ENCODE data around the gene TNFAIP1. TPM values are rescaled to one million over a fixed set of nuclear protein-coding genes. Genes with fewer than 3 reads are reported as not detected.

The TNFAIP1 gene
- total and polyA plus RNA-seq, 9 donors = 13.4 to 37.9 (median 31.5) TPM

GRCh38 chr17:28345419-28346198, 10.0 kb downstream of the TNFAIP1 start:
- 53 to 62% (median 53%) methylated on average over 13 of the region's 13 CpGs for WGBS, 3 donors
- H3K9me3 ChIP-seq = no peaks in the 10 kb centered on the region
- H3K27ac ChIP-seq = peak overlapping the region in 1 of 2 donors; percentile 69
- H3K4me3 ChIP-seq = no peak overlapping the region
- H3K27me3 ChIP-seq = no peaks in the 10 kb centered on the region
- H3K36me3 ChIP-seq = no peaks in the 10 kb centered on the region
- peaks cover 23% of the 10 kb centered on the region for H3K4me1 ChIP-seq (ENCODE audit: insufficient read depth)
- TF ChIP-seq CTCF (IDR thresholded peaks at IDR 0.05) = no peak
- TF ChIP-seq EP300 (IDR thresholded peaks at IDR 0.05) = no peak
- no peak for TF ChIP-seq POLR2A (IDR thresholded peaks at IDR 0.05)
- DNase-seq = no peak
- intact Hi-C loops (cut with DNase I) = no loop called here

- Histone ChIP-seq H3K9me3 (no peaks in the 10 kb centered on the region), H3K27ac (peak overlapping the region in 1 of 2 donors; percentile 69), H3K36me3 (no peaks in the 10 kb centered on the region), H3K27me3 (no peaks in the 10 kb centered on the region), H3K4me3 (no peak overlapping the region), H3K4me1 (ENCODE audit: insufficient read depth) (peaks cover 23% of the 10 kb centered on the region)
- intact Hi-C loops (cut with DNase I) = no loop called here
- TF ChIP-seq CTCF (IDR thresholded peaks at IDR 0.05) = no peak
- TF ChIP-seq EP300 (IDR thresholded peaks at IDR 0.05) = no peak
- no peak for TF ChIP-seq POLR2A (IDR thresholded peaks at IDR 0.05)
- WGBS, 3 donors = 13 to 24% (median 16%) methylated on average over 2 of the region's 2 CpGs
- DNase-seq = no peak
Measured at GRCh38 chr17:28346199-28346580, 10.6 kb downstream of the TNFAIP1 start.

GRCh38 chr17:28346746-28347246, 11.2 kb downstream of the TNFAIP1 start:
- TF ChIP-seq POLR2A (IDR thresholded peaks at IDR 0.05) (no peak), CTCF (IDR thresholded peaks at IDR 0.05) (peak in 1 of 3 donors; percentile 42)
- Histone ChIP-seq H3K27me3 (no peaks in the 10 kb centered on the region), H3K9me3 (no peaks in the 10 kb centered on the region), H3K4me1 (ENCODE audit: insufficient read depth) (peaks cover 23% of the 10 kb centered on the region), H3K27ac (peak overlapping the region in 1 of 2 donors; percentile 69), H3K4me3 (no peak overlapping the region), H3K36me3 (no peaks in the 10 kb centered on the region)
- 5 to 18% (median 12%) methylated on average over 7 of the region's 7 CpGs for WGBS, 3 donors
- intact Hi-C loops (cut with DNase I) = no loop called here
- DNase-seq = peak in 4 of 5 donors; percentile 57 to 76 (median 66)

- no peaks in the 10 kb centered on the region for H3K27me3 ChIP-seq
- H3K4me3 ChIP-seq = no peak overlapping the region
- DNase-seq = peak in 3 of 5 donors; percentile 38 to 60 (median 46)
- no peaks in the 10 kb centered on the region for H3K9me3 ChIP-seq
- H3K4me1 ChIP-seq (ENCODE audit: insufficient read depth) = peaks cover 23% of the 10 kb centered on the region
- no peaks in the 10 kb centered on the region for H3K36me3 ChIP-seq
- intact Hi-C loops (cut with DNase I) = no loop called here
- H3K27ac ChIP-seq = peak overlapping the region; percentile 12 to 69
- 17 to 40% (median 17%) methylated on average over 8 of the region's 8 CpGs for WGBS, 3 donors
- TF ChIP-seq EP300 (IDR thresholded peaks at IDR 0.05) = no peak
- no peak for TF ChIP-seq CTCF (IDR thresholded peaks at IDR 0.05)
- no peak for TF ChIP-seq POLR2A (IDR thresholded peaks at IDR 0.05)
Measured at GRCh38 chr17:28347261-28347891, 11.8 kb downstream of the TNFAIP1 start.
